ENCODE measurements around the gene SRSF10. TPM values are rescaled to one million over a fixed set of nuclear protein-coding genes. Genes with fewer than 3 reads are reported as not detected.

The SRSF10 gene
- total and polyA plus RNA-seq, 9 of the 15 experiments (the other 6 are each of a cell fraction or from before 2014, with no cell fraction given): 154 to 264 (median 205) TPM

GRCh38 chr1:24020025-24020424 lies 39.9 kb upstream of the SRSF10 start:
- no peak overlapping the region for H2AFZ ChIP-seq (ENCODE audit: low read depth, low read length)
- H3K27me3 ChIP-seq (ENCODE audit: control insufficient read depth in 2 of 2, insufficient read depth in 2 of 2, low read length in 2 of 2): peaks cover 7 to 19% of the 10 kb centered on the region in 2 experiments; a peak in 3 of 5 replicates
- H3K79me2 ChIP-seq (ENCODE audit: control insufficient read depth, insufficient read depth, low read length): no peaks in the 10 kb centered on the region
- FAIRE-seq (no peak), DNase-seq (ENCODE audit: extremely low read depth in 1 of 4, low spot score in 3 of 4) (peak in 1 of 4 experiments; percentile 1), ATAC-seq (no peak)
- BruUV-seq (replicated peaks): no TSS peak
- 64% methylated on average over 5 of the region's 5 CpGs for WGBS (ENCODE audit: insufficient coverage, low coverage, missing lambda C conversion rate)
- in situ Hi-C loops (cut with MboI): no loop called here
- H3K9me1 ChIP-seq (ENCODE audit: control insufficient read depth, insufficient read depth, low read length): no peaks in the 10 kb centered on the region
- ChIA-PET CTCF (ENCODE audit: low intra/inter-chr PET ratio) (no interaction called here), POLR2A (interaction anchor here (1.2 to 1.4 kb wide), 2 partner anchors 22 to 40 kb away, joined by 3 read pairs; partner anchors contain the start of gene SRSF10)
- no peak overlapping the region for H3K9ac ChIP-seq (ENCODE audit: insufficient read depth in 1 of 2, low read depth in 2 of 2, low read length in 2 of 2)
- intact Hi-C loops (cut with micrococcal nuclease): no loop called here
- no peaks in the 10 kb centered on the region for H3K9me3 ChIP-seq (replicated peaks; ENCODE audit: control insufficient read depth, insufficient read depth, low read depth, low read length)
- peaks cover 6 to 9% of the 10 kb centered on the region in 2 experiments; a peak in 3 of 5 replicates for H3K4me1 ChIP-seq (replicated peaks in 1 of 2; ENCODE audit: control insufficient read depth in 2 of 2, insufficient read depth in 2 of 2, low read length in 2 of 2)
- H3K4me3 ChIP-seq: no peak overlapping the region
- H3K27ac ChIP-seq (ENCODE audit: extremely low read depth, low read depth, low read length): no peak overlapping the region
- H3K36me3 ChIP-seq (ENCODE audit: control insufficient read depth, insufficient read depth, low read length): no peaks in the 10 kb centered on the region
- H3K4me2 ChIP-seq (ENCODE audit: insufficient read depth, low read length): no peak overlapping the region
- TF ChIP-seq C11orf30 (IDR thresholded peaks at IDR 0.05; ENCODE audit: low read depth) (0 out of 2 replicates have a peak, but pooled peaks have one; percentile 46), ZNF316 (IDR thresholded peaks at IDR 0.05) (peak; percentile 85), MAFG (tag; conservative IDR thresholded peaks at IDR 0.05) (peak; percentile 55; the same call in 1 of the 2 replicates), CSDE1 (IDR thresholded peaks at IDR 0.05) (no peak)
- H4K20me1 ChIP-seq (replicated peaks; ENCODE audit: control insufficient read depth, insufficient read depth, low read length): no peaks in the 10 kb centered on the region

Measured in K562 (cell line).